ENCODE results near the gene TBKBP1. TPM values are rescaled to one million over a fixed set of nuclear protein-coding genes. Genes with fewer than 3 reads are reported as not detected.

TBKBP1 gene
- total and polyA plus RNA-seq, 9 of the 15 experiments (the other 6 are each of a cell fraction or from before 2014, with no cell fraction given) = 0.03 to 15.6 (median 6.8) TPM

GRCh38 chr17:47649153-47649971, 44.6 kb upstream of the TBKBP1 start, which contains the start of gene KPNB1 (continued):
- TF ChIP-seq ZNF592 (IDR thresholded peaks at IDR 0.05) (no peak), ZNF174 (CRISPR knock-in tag; IDR thresholded peaks at IDR 0.05) (no peak), TCF7 (IDR thresholded peaks at IDR 0.05; ENCODE audit: borderline replicate concordance) (0 out of 2 replicates have a peak, but pooled peaks have one; percentile 38), NR1H2 (CRISPR knock-in tag; IDR thresholded peaks at IDR 0.05) (no peak), ZNF445 (CRISPR knock-in tag; IDR thresholded peaks at IDR 0.05; ENCODE audit: low read depth) (no peak), MCM5 (IDR thresholded peaks at IDR 0.05; ENCODE audit: low read depth) (no peak), HMGN3 (IDR thresholded peaks at IDR 0.05; ENCODE audit: borderline replicate concordance, extremely low read depth, insufficient read length, low read depth, low read length) (peak; percentile 59), BRF1 (IDR thresholded peaks at IDR 0.05; ENCODE audit: borderline replicate concordance, extremely low read depth, insufficient read length) (no peak), TCFL5 (CRISPR knock-in tag; conservative IDR thresholded peaks at IDR 0.05) (no peak), ZNF143 (CRISPR knock-in tag; IDR thresholded peaks at IDR 0.05) (peak; percentile 72), SPI1 (IDR thresholded peaks at IDR 0.05; ENCODE audit: borderline replicate concordance, low read depth, low read length) (no peak), ZFP91 (CRISPR knock-in tag; IDR thresholded peaks at IDR 0.05) (peak; percentile 49; the same call in 1 of the 2 replicates), ZNF766 (CRISPR knock-in tag; conservative IDR thresholded peaks at IDR 0.05) (peak; percentile 63), NR2F6 (CRISPR knock-in tag; IDR thresholded peaks at IDR 0.05) (no peak), TBL1XR1 (IDR thresholded peaks at IDR 0.05; ENCODE audit: low read length in 2 of 2) (peak; percentile 40 to 63; a peak in 2 of 4 replicates), CHD1 (IDR thresholded peaks at IDR 0.05; ENCODE audit: low read length) (peak; percentile 64), ATF3 (IDR thresholded peaks at IDR 0.05) (no peak; the same call in 1 of the 2 replicates), ATF3 (CRISPR knock-in tag; conservative IDR thresholded peaks at IDR 0.05) (no peak), TAF1 (IDR thresholded peaks at IDR 0.05; ENCODE audit: control insufficient read depth, extremely low read depth, insufficient read depth, low read length, severe bottlenecking) (peak; percentile 64)
